Activated CD4-positive, alpha-beta T cell treated with anti-CD3 and anti-CD28 coated beads, Interleukin-2, amount 50 U/mL, for 4 hours (primary cell): ENCODE data around the gene HS6ST2.

ENCODE experiments used
- DNase-seq, 2 experiments: peaks; one replicate each; pipeline ENCODE4 v3.0.0-alpha.2; 2020

HS6ST2 gene

GRCh38 chrX:132665676-132666075, 292.8 kb downstream of the HS6ST2 start:
- DNase-seq, result no peak

- DNase-seq, result no peak
These were observed 294.2 kb downstream of the HS6ST2 start for GRCh38 chrX:132664273-132664672.

GRCh38 chrX:132662844-132663243, 295.6 kb downstream of the HS6ST2 start:
- no peak for DNase-seq

GRCh38 chrX:132657876-132658275, 300.6 kb downstream of the HS6ST2 start:
- no peak for DNase-seq

- no peak for DNase-seq
These were observed 305.6 kb downstream of the HS6ST2 start for GRCh38 chrX:132652871-132653270.

GRCh38 chrX:132651421-132652086, 306.9 kb downstream of the HS6ST2 start:
- DNase-seq, result no peak

- DNase-seq, result no peak
These were observed 309.5 kb downstream of the HS6ST2 start for GRCh38 chrX:132648895-132649294.

GRCh38 chrX:132639446-132639845, 319.0 kb downstream of the HS6ST2 start:
- no peak for DNase-seq

- DNase-seq, result no peak
These were observed 320.1 kb downstream of the HS6ST2 start for GRCh38 chrX:132638313-132638712.

- no peak for DNase-seq
These were observed 322.3 kb downstream of the HS6ST2 start for GRCh38 chrX:132636080-132636479.

GRCh38 chrX:132634521-132634920, 323.9 kb downstream of the HS6ST2 start:
- DNase-seq, result no peak

- no peak for DNase-seq
These were observed 326.7 kb downstream of the HS6ST2 start for GRCh38 chrX:132631579-132632232.

- no peak for DNase-seq
These were observed 334.0 kb downstream of the HS6ST2 start for GRCh38 chrX:132624466-132624865.

GRCh38 chrX:132623942-132624341, 334.5 kb downstream of the HS6ST2 start:
- DNase-seq, result no peak

- no peak for DNase-seq
These were observed 335.1 kb downstream of the HS6ST2 start for GRCh38 chrX:132623300-132623699.

- peak; percentile 9 to 27 for DNase-seq
These were observed 336.3 kb downstream of the HS6ST2 start for GRCh38 chrX:132622130-132622529.

- DNase-seq, result no peak
These were observed 339.6 kb downstream of the HS6ST2 start for GRCh38 chrX:132618810-132619209.

GRCh38 chrX:132615391-132616131, 342.9 kb downstream of the HS6ST2 start:
- peak; percentile 19 to 22 for DNase-seq

- DNase-seq, result no peak
These were observed 344.1 kb downstream of the HS6ST2 start for GRCh38 chrX:132614297-132614696.

- no peak for DNase-seq
These were observed 344.6 kb downstream of the HS6ST2 start for GRCh38 chrX:132613801-132614200.

GRCh38 chrX:132612821-132613564, 345.4 kb downstream of the HS6ST2 start:
- DNase-seq, result peak; percentile 12 to 23

GRCh38 chrX:132610536-132610935, 347.9 kb downstream of the HS6ST2 start:
- no peak for DNase-seq

GRCh38 chrX:132609362-132609848, 349.0 kb downstream of the HS6ST2 start:
- no peak for DNase-seq
